Sigmoid colon (tissue), 7 donors: ENCODE data around the gene LCE1C. TPM values are rescaled to one million over a fixed set of nuclear protein-coding genes. Genes with fewer than 3 reads are reported as not detected.

Experiments used
- DNase-seq: peaks from one replicate; pipeline ENCODE4 v3.0.0-alpha.2; 2019
- H3K27ac ChIP-seq, 4 donors: fragments of 200-600 bp; sonication (generic); one replicate each; pipeline ENCODE4 v1.5.1; 2016 to 2019; ENCODE audit warnings: mild to moderate bottlenecking in 1 of 4
- H3K27me3 ChIP-seq, 3 donors: fragments of 200-600 bp; sonication (generic); one replicate each; pipeline ENCODE4 v1.5.1; 2019; ENCODE audit warnings: mild to moderate bottlenecking in 1 of 3
- H3K36me3 ChIP-seq, 4 donors: fragments of 200-600 bp; sonication (generic); one replicate each; pipeline ENCODE4 v1.5.1; 2016 to 2019
- H3K4me1 ChIP-seq, 4 donors: fragments of 200-600 bp; sonication (generic); one replicate each; pipeline ENCODE4 v1.5.1; 2017 to 2019
- H3K4me3 ChIP-seq, 4 donors: fragments of 200-600 bp; sonication (generic); one replicate each; pipeline ENCODE4 v1.5.1; 2017 to 2019; ENCODE audit warnings: mild to moderate bottlenecking in 2 of 4, moderate library complexity in 1 of 4
- H3K9me3 ChIP-seq, 4 donors: fragments of 200-600 bp in 3 of 4; sonication (generic) in 3 of 4; one replicate each; pipeline versions ENCODE4 v1.5.1 to v1.6.1; 2013 to 2019
- CTCF ChIP-seq, 4 experiments: fragments of 450-650 bp in 3 of 4; fragments of 200-600 bp in 1 of 4; IDR thresholded peaks; one replicate each; pipeline ENCODE4 v1.5.1; 2016 to 2019; ENCODE audit warnings: antibody characterized with exemption in 4 of 4, mild to moderate bottlenecking in 3 of 4, moderate library complexity in 2 of 4
- EP300 ChIP-seq, 4 donors: sonication (generic); formaldehyde crosslinking; IDR thresholded peaks; one replicate each; pipeline ENCODE4 v1.6.1; 2017; ENCODE audit warnings: antibody characterized with exemption in 4 of 4
- POLR2A ChIP-seq, 2 donors: fragments of 450-650 bp; IDR thresholded peaks; one replicate each; pipeline ENCODE4 v1.6.1; 2016; ENCODE audit warnings: antibody characterized with exemption in 2 of 2, mild to moderate bottlenecking in 2 of 2, moderate library complexity in 2 of 2
- POLR2AphosphoS5 ChIP-seq, 4 donors: sonication (generic); formaldehyde crosslinking; IDR thresholded peaks; one replicate each; pipeline ENCODE4 v1.6.1; 2017; ENCODE audit warnings: antibody characterized with exemption in 4 of 4
- WGBS, 2 donors: extraction: QIAGEN DNeasy Blood & Tissue Kit; methylation state at CpG; one replicate each; pipeline ENCODE4 v1.1.7; 2013; 5-methylcytosine and 5-hydroxymethylcytosine counted together
- intact Hi-C: fragments of 100-400 bp; cut with DNase I; formaldehyde crosslinking; loops from one replicate; pipeline ENCODE4 v1.15.1; 2023
- polyA plus RNA-seq, 3 donors: library from polyadenylated mRNA; stranded (reverse); fragments of 200-250 nt; gene quantifications; one replicate each; pipeline ENCODE4 v1.2.3, GENCODE V29; 2013
- total RNA-seq, 4 donors: library from RNA; depleted of rRNA; stranded (reverse); fragments of >200 nt; gene quantifications; one replicate each; pipeline ENCODE4 v1.1.0, GENCODE V29; 2016
- donor health status: healthy with polysubstance abuse.
- donor health status: Bipolar disorder and iron deficiency.
- donor health status: healthy.

Gene LCE1C
- total and polyA plus RNA-seq, 7 donors = not detected

GRCh38 chr1:152758636-152759035, 47.8 kb downstream of the LCE1C start:
- no peaks in the 10 kb centered on the region for H3K9me3 ChIP-seq
- H3K27me3 ChIP-seq = no peaks in the 10 kb centered on the region
- intact Hi-C loops = no loop called here
- no peak overlapping the region for H3K4me3 ChIP-seq
- no peaks in the 10 kb centered on the region for H3K4me1 ChIP-seq
- no peak for DNase-seq
- H3K27ac ChIP-seq = no peak overlapping the region
- H3K36me3 ChIP-seq = no peaks in the 10 kb centered on the region
- no peak for TF ChIP-seq POLR2A (IDR thresholded peaks at IDR 0.05)
- TF ChIP-seq CTCF (IDR thresholded peaks at IDR 0.05) = no peak
- no peak for TF ChIP-seq EP300 (IDR thresholded peaks at IDR 0.05)
- TF ChIP-seq POLR2AphosphoS5 (IDR thresholded peaks at IDR 0.05) = no peak
- WGBS, 2 donors = 67 to 80% methylated on average over 4 of the region's 4 CpGs

- no peak within 1 kb of the TSS for H3K27ac ChIP-seq
- no peak within 1 kb of the TSS for H3K4me3 ChIP-seq
- no peaks in the 10 kb centered on the region for H3K27me3 ChIP-seq
- no peaks in the 10 kb centered on the region for H3K9me3 ChIP-seq
- WGBS, 2 donors = 58 to 72% methylated on average over 6 of the region's 6 CpGs
- intact Hi-C loops = no loop called here
- no peak for TF ChIP-seq POLR2A (IDR thresholded peaks at IDR 0.05)
- TF ChIP-seq POLR2AphosphoS5 (IDR thresholded peaks at IDR 0.05) = no peak
- TF ChIP-seq EP300 (IDR thresholded peaks at IDR 0.05) = no peak
- no peak for TF ChIP-seq CTCF (IDR thresholded peaks at IDR 0.05)
- no peaks in the 10 kb centered on the region for H3K4me1 ChIP-seq
- H3K36me3 ChIP-seq = no peaks in the 10 kb centered on the region
- DNase-seq = no peak
These were observed 48.7 kb downstream of the LCE1C start, which contains the start of gene KPRP for GRCh38 chr1:152757747-152758146. TSS of gene KPRP (plus strand) at chr1:152758025. CDS start at chr1:152759589, 1,564 bp downstream.

GRCh38 chr1:152756872-152757271, 49.6 kb downstream of the LCE1C start:
- H3K4me3 ChIP-seq = no peak overlapping the region
- WGBS, 2 donors = 76 to 79% methylated on average over 2 of the region's 2 CpGs
- no peaks in the 10 kb centered on the region for H3K27me3 ChIP-seq
- TF ChIP-seq POLR2AphosphoS5 (IDR thresholded peaks at IDR 0.05) (no peak), POLR2A (IDR thresholded peaks at IDR 0.05) (no peak), CTCF (IDR thresholded peaks at IDR 0.05) (no peak), EP300 (IDR thresholded peaks at IDR 0.05) (no peak)
- no peaks in the 10 kb centered on the region for H3K36me3 ChIP-seq
- no peaks in the 10 kb centered on the region for H3K9me3 ChIP-seq
- DNase-seq = no peak
- intact Hi-C loops = no loop called here
- no peaks in the 10 kb centered on the region for H3K4me1 ChIP-seq
- no peak overlapping the region for H3K27ac ChIP-seq

Other genes with a start within 250 kb of the LCE1C start
- not detected for gene LCE3E, start 239.9 kb downstream of the LCE1C start, total RNA-seq
- not detected for gene LCE3E, start 239.9 kb downstream of the LCE1C start, polyA plus RNA-seq
- not detected for gene LCE3D, start 226.1 kb downstream of the LCE1C start, total RNA-seq
- gene LCE3D, start 226.1 kb downstream of the LCE1C start, polyA plus RNA-seq = not detected
- not detected for gene LCE3C, start 206.4 kb downstream of the LCE1C start, total RNA-seq
- gene LCE3C, start 206.4 kb downstream of the LCE1C start, polyA plus RNA-seq = not detected
- gene LCE3B, start 192.8 kb downstream of the LCE1C start, total RNA-seq = not detected
- not detected for gene LCE3B, start 192.8 kb downstream of the LCE1C start, polyA plus RNA-seq
- gene LCE3A, start 183.5 kb downstream of the LCE1C start, total RNA-seq = not detected
- gene LCE3A, start 183.5 kb downstream of the LCE1C start, polyA plus RNA-seq = not detected
- gene LCE2D, start 143.3 kb downstream of the LCE1C start, total RNA-seq = not detected
- gene LCE2D, start 143.3 kb downstream of the LCE1C start, polyA plus RNA-seq = not detected
- gene LCE2C, start 131.4 kb downstream of the LCE1C start, total RNA-seq = not detected
- gene LCE2C, start 131.4 kb downstream of the LCE1C start, polyA plus RNA-seq = not detected
- gene LCE2B, start 120.5 kb downstream of the LCE1C start, total RNA-seq = not detected
- gene LCE2B, start 120.5 kb downstream of the LCE1C start, polyA plus RNA-seq = not detected
- gene LCE2A, start 108.3 kb downstream of the LCE1C start, total RNA-seq = not detected
- not detected for gene LCE2A, start 108.3 kb downstream of the LCE1C start, polyA plus RNA-seq
- not detected for gene LCE4A, start 98.5 kb downstream of the LCE1C start, total RNA-seq
- not detected for gene LCE4A, start 98.5 kb downstream of the LCE1C start, polyA plus RNA-seq
- gene KPRP, start 48.6 kb downstream of the LCE1C start, total RNA-seq = not detected
- gene KPRP, start 48.6 kb downstream of the LCE1C start, polyA plus RNA-seq = not detected
- gene LCE1F, start 31.5 kb downstream of the LCE1C start, total RNA-seq = not detected
- not detected for gene LCE1F, start 31.5 kb downstream of the LCE1C start, polyA plus RNA-seq
- not detected for gene LCE1E, start 20.4 kb downstream of the LCE1C start, total RNA-seq
- not detected for gene LCE1E, start 20.4 kb downstream of the LCE1C start, polyA plus RNA-seq
- gene LCE1D, start 9.9 kb downstream of the LCE1C start, total RNA-seq = not detected
- gene LCE1D, start 9.9 kb downstream of the LCE1C start, polyA plus RNA-seq = not detected
- not detected for gene LCE1B, start 5.3 kb upstream of the LCE1C start, total RNA-seq
- not detected for gene LCE1B, start 5.3 kb upstream of the LCE1C start, polyA plus RNA-seq
- gene LCE1A, start 20.8 kb upstream of the LCE1C start, total RNA-seq = not detected
- not detected for gene LCE1A, start 20.8 kb upstream of the LCE1C start, polyA plus RNA-seq
- not detected for gene LCE6A, start 36.2 kb upstream of the LCE1C start, total RNA-seq
- 1 to 10 TPM in 1 of 3 donors, not detected in 2; 2.4 TPM for gene LCE6A, start 36.2 kb upstream of the LCE1C start, polyA plus RNA-seq
- not detected for gene LCE7A, start 53.3 kb upstream of the LCE1C start, total RNA-seq
- not detected for gene LCE7A, start 53.3 kb upstream of the LCE1C start, polyA plus RNA-seq
- not detected for gene SMCP, start 71.7 kb upstream of the LCE1C start, total RNA-seq
- gene SMCP, start 71.7 kb upstream of the LCE1C start, polyA plus RNA-seq = not detected
- not detected for gene IVL, start 101.9 kb upstream of the LCE1C start, total RNA-seq
- gene IVL, start 101.9 kb upstream of the LCE1C start, polyA plus RNA-seq = 1 to 10 TPM in 1 of 3 donors, under 1 TPM in 1, not detected in 1; 0.03 to 1.2 TPM
- not detected for gene SPRR5, start 140.6 kb upstream of the LCE1C start, total RNA-seq
- gene SPRR5, start 140.6 kb upstream of the LCE1C start, polyA plus RNA-seq = not detected
- not detected for gene SPRR4, start 164.0 kb upstream of the LCE1C start, total RNA-seq
- not detected for gene SPRR4, start 164.0 kb upstream of the LCE1C start, polyA plus RNA-seq
- gene SPRR1A, start 177.4 kb upstream of the LCE1C start, total RNA-seq = not detected
- gene SPRR1A, start 177.4 kb upstream of the LCE1C start, polyA plus RNA-seq = not detected
- not detected for gene SPRR3, start 195.1 kb upstream of the LCE1C start, total RNA-seq
- gene SPRR3, start 195.1 kb upstream of the LCE1C start, polyA plus RNA-seq = 10 to 100 TPM in 1 of 3 donors, 1 to 10 TPM in 1, not detected in 1; 2.1 to 13.2 TPM
- gene SPRR1B, start 224.6 kb upstream of the LCE1C start, total RNA-seq = not detected
- gene SPRR1B, start 224.6 kb upstream of the LCE1C start, polyA plus RNA-seq = 1 to 10 TPM in 1 of 3 donors, under 1 TPM in 1, not detected in 1; 0.19 to 3.0 TPM
- not detected for gene SPRR2D, start 234.5 kb upstream of the LCE1C start, total RNA-seq
- gene SPRR2D, start 234.5 kb upstream of the LCE1C start, polyA plus RNA-seq = under 1 TPM in 1 of 3 donors, not detected in 2; 0.29 TPM